NCI-H510A treated with DMSO at 0.1 percent for 48 hours (cell line): Measurements from ENCODE around the gene ARIH2.
A peak's percentile ranks its signal among the peaks of the same experiment; 100 is the strongest.
"Not testable (repeated sequence)": the region's sequence is repeated elsewhere in the genome, so short reads cannot be mapped to it uniquely, and the experiment has no call there.

Experiments used
- DNase-seq: peaks from one replicate; lab custom pipeline; 2025; lab: John Stamatoyannopoulos, UW

Gene ARIH2

GRCh38 chr3:49004352-49005302, 86.0 kb downstream of the ARIH2 start:
- peak; percentile 53 for DNase-seq

GRCh38 chr3:49005303-49005680, 86.7 kb downstream of the ARIH2 start:
- peak; percentile 53 for DNase-seq

- DNase-seq, result no peak
These were observed 87.4 kb downstream of the ARIH2 start for GRCh38 chr3:49005998-49006397.

- no peak for DNase-seq
These were observed 87.9 kb downstream of the ARIH2 start for GRCh38 chr3:49006408-49007067.

GRCh38 chr3:49007068-49007770, 88.6 kb downstream of the ARIH2 start, which contains the start of gene WDR6:
TSS of gene WDR6 (plus strand) at chr3:49007391. CDS start at chr3:49007432, 41 bp downstream.
- DNase-seq, result peak; percentile 90

GRCh38 chr3:49007771-49008528, 89.3 kb downstream of the ARIH2 start:
- DNase-seq, result peak; percentile 19

DNA sequence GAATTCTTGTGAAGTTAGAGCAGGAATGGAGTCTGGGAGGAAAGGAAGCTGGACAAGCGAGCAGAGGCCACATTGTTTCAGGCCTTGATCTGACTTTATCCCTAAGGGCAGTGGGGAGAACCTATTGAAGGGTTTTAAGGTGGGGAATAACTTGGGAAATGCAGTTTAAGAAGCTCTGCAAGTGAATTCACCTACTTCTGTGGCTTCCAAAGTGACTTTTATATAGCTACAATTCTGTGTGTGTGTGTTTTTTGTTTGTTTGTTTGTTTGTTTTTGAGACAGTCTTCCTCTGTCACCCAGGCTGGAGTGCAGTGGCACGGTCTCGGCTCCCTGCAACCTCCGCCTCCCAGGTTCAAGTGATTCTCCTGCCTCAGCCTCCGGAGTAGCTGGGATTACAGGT, 90.0 kb downstream of the ARIH2 start:
- DNase-seq, result not testable (repeated sequence)

DNA sequence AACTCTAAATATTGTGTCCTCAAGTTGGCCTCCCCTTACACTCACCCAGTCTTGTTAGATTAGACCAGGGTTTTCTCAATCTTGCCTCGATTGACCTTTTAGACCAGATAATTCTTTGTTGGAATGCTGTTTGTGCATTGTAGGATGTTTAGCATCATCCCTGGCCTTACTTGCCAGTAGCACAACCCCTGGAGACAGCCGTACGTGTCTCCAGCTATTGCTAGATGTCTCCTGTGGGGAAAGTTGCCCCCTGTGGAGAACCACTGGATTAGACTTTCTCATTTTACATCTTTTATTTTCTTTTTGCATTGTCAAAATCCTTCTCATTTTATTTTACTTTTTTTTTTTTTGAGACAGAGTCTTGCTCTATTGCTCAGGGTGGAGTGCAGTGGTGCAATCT, 90.8 kb downstream of the ARIH2 start:
- no peak for DNase-seq

- no peak for DNase-seq
These were observed 93.9 kb downstream of the ARIH2 start for GRCh38 chr3:49012441-49013017.

DNA sequence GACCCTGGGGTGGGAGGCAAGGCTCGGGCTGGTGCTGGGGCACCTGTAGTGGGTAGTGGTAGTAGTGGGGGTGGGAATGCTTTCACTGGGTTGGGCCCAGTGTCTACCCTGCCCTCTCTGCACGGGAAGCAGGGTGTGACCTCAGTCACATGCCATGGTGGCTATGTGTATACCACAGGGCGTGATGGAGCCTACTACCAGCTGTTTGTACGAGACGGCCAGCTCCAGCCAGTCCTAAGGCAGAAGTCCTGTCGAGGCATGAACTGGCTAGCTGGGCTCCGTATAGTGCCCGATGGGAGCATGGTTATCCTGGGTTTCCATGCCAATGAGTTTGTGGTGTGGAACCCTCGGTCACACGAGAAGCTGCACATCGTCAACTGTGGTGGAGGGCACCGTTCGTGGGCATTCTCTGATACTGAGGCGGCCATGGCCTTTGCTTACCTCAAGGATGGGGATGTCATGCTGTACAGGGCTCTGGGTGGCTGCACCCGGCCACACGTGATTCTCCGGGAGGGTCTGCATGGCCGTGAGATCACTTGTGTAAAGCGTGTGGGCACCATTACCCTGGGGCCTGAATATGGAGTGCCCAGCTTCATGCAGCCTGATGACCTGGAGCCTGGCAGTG, 94.6 kb downstream of the ARIH2 start:
- no peak for DNase-seq

DNA sequence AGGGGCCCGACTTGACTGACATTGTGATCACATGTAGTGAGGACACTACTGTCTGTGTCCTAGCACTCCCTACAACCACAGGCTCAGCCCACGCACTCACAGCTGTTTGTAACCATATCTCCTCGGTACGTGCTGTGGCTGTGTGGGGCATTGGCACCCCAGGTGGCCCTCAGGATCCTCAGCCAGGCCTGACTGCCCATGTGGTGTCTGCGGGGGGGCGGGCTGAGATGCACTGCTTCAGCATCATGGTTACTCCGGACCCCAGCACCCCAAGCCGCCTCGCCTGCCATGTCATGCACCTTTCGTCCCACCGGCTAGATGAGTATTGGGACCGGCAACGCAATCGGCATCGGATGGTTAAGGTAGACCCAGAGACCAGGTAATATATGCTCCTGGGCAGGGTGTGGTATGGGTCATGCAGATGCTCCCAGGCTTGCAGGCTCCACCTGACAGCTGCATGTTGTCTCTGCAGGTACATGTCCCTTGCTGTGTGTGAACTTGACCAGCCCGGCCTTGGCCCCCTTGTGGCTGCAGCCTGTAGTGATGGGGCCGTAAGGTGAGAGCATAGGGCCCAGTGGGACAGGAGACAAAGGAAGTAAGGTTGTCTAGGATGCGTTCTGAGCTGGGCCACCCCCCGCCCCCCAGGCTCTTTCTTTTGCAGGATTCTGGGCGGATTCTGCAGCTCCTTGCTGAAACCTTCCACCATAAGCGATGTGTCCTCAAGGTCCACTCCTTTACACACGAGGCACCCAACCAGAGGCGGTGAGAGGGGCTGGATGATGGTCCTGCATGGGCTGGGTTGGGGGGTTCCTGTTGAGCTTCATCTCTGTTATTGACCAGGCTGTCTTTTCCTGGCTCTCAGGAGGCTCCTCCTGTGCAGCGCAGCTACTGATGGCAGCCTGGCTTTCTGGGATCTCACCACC, 95.4 kb downstream of the ARIH2 start:
- DNase-seq, result peak; percentile 31

DNA sequence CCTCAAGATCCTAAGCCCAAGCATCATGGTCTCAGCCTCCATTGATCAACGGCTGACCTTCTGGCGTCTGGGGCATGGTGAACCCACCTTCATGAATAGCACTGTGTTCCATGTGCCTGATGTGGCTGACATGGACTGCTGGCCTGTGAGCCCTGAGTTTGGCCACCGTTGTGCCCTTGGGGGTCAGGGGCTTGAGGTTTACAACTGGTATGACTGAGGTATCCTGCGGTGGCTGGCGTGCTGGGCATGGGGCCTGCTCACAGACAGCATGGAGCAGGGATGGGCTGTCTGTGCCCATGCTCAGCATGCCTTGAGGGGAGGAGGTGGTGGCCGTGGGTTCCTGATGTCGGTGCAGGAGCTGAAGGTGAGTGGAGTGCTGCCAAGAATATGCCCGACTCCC, 96.4 kb downstream of the ARIH2 start:
- DNase-seq, result no peak

- DNase-seq, result no peak
These were observed 97.1 kb downstream of the ARIH2 start for GRCh38 chr3:49015765-49016164.

- DNase-seq, result no peak
These were observed 98.0 kb downstream of the ARIH2 start for GRCh38 chr3:49016414-49017228.

GRCh38 chr3:49017229-49017970, 98.8 kb downstream of the ARIH2 start:
- no peak for DNase-seq

DNA sequence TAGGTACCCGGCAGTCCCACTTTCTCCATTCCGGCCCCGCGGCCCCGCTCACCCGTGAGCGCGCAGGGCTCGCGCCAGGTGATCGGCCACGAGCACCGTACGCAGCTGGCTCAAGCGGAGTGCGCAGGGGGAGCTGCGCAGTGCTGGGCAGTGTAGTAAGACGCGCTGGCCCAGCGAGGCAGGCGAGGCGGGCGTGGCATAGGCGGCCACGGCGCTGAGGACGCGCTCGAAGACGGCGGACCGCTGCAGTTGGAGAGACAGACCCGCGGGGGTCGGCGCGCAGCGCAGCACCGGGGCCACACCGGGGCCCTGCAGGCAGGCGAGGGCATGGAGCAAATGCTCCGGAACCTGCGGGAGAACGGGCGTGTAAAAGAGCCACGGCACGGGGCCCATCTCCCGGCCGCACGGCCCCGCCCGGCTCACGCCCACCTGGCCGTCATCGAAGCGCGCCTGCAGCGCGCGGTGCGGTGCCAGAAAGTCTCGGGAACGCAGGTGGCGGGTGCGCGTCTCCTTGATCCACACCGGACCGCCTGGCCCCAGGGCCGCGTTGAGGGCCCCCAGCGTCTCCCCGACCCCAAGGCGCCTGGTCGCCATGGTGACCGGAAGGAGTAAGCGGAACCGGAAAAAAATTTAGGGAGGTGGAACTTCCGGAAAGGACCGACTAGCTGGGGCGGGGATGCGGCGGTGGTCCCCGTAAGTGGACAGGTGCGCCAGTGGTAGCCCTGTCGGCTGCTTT, 99.5 kb downstream of the ARIH2 start, which contains the start of gene DALRD3:
DALRD3 (minus strand) TSS at position 610 of the 736 bp plus-strand sequence; CDS start at position 594, 16 bp downstream.
- DNase-seq, result peak; percentile 31

DNA sequence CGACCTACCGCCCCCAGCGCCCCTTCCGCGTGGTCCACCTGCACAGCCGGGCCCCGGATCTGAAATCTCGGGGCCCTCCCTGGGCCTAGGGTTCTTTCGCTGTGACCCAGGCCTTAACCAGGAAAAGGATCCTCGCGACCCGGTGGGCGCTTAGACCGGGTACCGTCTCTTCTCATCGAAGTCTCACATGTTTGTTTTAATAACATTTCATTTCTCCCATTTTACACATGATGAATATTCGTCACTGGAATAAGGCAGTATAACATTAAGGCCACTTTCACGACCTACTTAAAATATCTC, 100.0 kb downstream of the ARIH2 start:
- DNase-seq, result no peak

DNA sequence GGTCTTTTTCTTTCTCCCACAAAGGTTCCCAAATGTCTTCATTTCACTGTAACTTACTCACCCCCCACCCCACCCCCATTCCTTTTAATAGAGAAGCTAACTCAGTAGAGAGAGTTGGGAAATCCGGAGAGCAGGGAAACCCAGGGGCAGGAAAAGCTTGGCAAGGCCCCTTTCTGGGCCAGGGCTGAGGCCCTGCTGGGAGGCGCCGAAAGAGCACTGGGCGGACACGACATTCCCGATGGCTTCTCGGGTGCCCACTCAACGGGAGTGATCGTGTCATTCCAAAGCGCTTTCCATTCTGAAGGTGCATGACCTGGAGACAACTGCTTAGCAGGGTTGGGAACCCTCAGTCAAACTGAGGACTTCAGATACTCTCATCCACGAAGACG, 101.3 kb downstream of the ARIH2 start:
- no peak for DNase-seq
